ENCODE results near the gene CAMTA1.
A peak's percentile ranks its signal among the peaks of the same experiment; 100 is the strongest.

CAMTA1 gene

DNA sequence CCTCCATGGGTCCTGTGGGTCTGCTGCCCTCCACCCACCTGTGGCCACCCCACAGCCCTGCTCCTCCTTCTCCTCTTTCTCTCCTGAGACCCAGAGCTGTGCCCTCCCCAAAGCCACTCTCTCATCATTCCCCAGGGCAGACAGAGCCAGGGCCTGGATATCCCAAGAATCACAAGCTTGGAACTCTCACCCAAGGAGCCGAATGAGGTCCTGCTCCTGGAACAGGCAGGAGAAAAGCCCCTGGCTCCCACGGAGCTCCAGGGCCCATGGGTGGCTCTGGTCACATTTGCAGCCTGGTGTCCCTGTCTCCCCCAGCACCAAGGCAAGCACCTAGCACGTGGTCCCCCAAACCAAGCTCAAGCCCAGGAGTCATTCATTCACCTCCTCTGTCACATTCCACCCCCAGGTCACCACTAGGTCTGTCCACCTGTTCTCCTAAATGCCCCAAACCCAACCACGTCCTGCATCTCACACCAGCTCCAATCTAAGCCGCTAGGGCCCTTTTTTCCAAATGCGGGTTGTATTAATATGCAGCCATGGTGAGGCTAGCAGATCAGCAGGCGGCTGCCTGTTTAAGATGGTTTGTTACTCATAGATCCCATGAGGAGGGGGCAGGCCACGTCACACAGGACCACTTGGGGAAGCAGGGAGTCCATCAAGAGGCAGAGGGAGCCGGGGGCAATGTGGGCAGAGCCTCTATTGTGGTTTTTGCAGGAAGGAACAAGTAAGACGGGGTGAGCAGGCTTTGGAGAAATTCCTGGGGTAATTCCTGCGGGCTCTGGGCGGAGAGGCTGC is 770.3 kb downstream of the CAMTA1 start:
- no peak for DNase-seq

DNA sequence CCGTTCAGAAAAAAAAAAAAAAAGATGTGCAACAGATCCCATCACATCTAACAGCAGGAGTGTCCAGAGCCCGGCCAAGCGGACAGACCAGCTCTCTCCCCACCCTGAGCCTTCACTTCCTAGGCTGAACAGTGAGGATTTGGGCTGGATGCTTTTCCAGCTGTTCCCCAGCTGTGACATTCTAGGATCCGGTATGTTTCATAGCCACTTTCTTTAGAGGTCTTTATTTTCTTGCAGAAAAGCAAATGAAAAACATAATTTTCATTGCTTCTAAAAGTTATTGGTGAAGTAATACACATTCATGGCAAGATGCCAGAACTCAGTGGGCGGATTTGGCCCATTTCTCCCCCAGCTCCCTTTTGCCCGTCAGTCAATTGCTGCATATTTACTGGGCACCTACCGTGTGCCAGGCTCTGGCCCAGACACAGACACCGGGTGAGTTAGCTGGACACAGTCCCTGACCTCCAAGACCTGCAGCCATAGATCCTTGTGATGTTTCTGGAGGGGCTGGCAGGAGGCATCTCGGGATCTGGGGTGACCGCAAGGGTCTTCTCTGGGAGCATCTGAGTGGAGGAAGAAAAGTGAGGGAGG is 772.1 kb downstream of the CAMTA1 start:
- no peak for DNase-seq

DNA sequence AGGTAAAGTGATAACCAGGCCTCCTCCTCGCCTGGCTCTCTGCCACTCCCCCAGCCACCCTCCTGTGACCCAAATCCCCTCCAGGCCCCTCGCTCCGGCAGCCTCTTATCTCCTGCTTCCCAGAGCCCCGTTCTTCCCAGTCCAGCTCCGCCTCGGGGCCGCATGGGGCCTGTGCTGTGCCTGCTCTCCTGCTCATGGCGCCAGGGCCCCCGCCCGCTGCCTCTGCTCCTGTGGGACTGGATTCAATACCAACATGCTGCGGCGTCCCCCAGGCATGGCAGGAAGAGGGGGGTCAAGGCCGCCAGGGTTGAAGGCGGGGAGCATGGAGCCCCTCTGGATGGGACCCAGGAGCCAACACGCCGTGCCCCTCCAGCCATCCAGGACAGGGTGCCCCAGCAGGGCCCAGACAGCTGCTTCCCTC is 772.8 kb downstream of the CAMTA1 start:
- DNase-seq: peak; percentile 53

DNA sequence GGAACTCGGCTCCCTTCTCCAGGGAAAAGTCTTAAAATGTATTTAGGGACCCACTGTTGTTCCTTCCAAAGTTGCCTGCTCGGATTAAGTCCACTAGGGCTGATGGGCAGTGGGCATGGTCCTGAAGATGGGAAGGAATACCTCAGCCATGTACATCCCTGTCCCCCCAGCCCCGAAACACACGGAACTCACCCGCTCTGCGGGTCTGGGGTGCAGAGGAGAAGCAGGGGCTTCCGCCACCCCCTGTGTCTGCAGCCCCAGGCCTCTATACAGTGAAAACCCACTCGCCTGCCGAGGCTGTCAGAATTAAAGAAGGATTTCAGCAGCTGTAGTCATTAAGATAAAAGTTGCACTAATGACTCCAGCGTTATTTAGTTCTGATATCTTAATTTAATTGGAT is 773.2 kb downstream of the CAMTA1 start:
- DNase-seq: peak; percentile 70

DNA sequence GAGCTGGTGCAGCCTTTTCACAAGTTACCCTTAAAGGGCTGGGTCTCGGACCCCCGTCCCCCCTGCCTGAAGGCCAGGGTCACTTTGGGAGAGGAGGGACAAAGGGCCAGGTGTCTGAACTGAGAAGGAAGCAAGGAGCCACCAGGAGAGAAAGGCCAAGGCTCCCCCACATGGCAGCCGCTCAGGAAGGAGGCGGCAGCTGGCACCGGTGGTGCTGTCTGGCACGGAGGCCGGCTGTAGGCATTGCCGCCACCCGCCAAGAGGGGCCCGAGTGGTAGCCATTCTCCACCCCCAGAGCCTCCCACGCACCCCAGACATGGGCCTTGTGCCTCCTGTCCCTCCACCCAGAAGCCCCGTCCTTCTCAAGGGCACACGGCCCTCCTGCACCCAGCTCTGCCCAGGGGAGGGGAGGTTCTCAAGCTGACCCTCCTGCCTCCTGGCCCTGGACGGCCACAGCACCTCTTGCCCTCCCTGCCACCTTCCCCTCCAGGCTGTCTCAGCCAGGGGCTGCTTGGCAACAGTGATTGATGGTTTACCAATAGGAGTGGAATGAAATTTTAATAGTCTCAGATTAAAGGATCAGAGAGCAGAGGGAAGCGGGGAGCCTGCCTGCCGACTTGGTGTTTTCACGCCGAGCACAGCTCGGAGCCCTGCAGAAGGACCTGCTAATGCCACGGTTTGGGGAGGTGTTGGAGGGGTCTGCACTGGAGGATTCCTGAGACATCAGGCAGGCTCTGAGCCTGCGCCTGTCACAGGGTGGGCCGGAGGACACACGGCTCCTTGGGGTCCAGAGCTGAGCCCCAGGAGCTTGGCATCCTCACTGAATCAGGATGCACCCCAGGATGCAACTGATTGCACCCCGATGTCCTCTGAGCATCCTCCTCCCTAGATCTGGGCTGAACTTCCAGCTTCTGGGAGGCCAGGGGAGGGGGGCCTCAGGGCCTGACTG is 773.9 kb downstream of the CAMTA1 start:
- DNase-seq: peak; percentile 70

DNA sequence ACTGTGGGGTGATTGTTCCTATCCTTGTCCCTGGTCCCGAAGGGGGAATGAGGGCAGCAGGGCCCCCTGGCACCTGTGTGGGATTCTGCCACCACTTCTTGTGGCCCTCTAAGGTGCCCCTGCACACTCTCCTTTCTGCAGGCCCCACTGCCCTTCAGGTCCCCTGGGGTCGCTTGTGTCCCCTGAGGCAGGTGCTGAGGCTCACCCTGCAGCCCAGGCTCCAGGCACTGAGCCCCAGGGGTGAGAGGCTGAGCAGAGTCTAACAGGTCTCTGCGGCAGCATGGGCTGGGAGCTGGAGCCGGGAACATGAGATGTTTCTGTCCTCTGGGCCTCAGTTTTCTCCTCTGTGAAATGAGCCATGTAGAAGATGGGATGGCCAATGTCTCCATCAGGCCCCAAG is 774.9 kb downstream of the CAMTA1 start:
- DNase-seq: no peak

DNA sequence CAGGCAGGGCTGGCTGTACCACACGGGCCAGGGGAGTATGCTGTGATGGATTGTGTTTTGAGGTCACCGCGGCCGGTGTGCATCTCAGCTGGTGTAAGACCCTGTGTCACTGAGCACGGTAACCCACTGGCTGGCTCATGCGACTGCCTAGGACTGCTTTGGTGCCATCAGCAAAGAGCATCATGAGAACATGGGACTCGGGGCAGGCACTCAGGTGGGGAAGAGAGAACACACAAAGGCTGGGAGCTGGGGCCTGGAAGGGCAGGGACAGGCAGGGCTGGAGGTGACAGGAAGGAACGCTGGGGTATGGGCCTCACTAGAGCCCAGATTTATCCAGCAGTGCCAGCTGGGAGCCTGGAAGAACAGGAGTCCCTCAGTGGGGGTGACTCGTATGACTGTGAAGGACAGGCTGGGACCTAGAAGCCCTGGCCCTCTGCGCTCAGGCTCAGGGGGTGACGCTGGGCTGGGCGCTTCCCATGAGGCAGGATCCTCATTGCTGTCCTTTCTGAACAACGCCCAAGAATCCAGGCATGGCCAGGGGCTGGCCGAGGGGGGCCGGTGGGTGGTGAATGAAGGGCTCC is 775.4 kb downstream of the CAMTA1 start:
- no peak for DNase-seq

DNA sequence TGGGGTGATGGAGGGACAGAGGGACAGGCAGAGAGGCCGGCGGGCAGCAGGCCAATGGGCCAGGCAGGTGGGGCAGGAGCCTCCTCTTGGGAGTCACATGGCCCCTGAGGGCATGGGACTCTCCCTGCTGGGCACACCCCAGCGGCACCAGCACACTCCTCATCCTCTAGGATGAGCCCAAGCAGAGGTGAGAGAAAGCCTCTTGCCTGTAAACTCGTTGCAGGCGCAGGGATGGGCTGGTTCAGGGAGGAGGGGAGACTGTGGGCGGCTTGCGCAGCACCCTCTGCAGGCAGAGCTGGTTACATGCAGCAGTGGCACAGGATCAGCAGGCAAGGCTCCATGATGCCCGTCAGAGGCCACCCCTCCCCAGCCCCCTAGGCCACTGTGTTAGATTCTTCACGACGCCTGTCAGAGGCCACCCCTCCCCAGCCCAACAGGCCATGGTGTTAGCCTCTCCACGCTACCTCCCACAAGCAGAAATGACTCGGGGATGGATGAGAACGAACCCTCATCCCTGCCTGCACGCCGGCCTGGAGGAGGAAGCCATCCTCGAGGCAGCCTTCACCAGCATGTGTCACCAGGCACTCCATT is 776.2 kb downstream of the CAMTA1 start:
- DNase-seq: peak; percentile 75

DNA sequence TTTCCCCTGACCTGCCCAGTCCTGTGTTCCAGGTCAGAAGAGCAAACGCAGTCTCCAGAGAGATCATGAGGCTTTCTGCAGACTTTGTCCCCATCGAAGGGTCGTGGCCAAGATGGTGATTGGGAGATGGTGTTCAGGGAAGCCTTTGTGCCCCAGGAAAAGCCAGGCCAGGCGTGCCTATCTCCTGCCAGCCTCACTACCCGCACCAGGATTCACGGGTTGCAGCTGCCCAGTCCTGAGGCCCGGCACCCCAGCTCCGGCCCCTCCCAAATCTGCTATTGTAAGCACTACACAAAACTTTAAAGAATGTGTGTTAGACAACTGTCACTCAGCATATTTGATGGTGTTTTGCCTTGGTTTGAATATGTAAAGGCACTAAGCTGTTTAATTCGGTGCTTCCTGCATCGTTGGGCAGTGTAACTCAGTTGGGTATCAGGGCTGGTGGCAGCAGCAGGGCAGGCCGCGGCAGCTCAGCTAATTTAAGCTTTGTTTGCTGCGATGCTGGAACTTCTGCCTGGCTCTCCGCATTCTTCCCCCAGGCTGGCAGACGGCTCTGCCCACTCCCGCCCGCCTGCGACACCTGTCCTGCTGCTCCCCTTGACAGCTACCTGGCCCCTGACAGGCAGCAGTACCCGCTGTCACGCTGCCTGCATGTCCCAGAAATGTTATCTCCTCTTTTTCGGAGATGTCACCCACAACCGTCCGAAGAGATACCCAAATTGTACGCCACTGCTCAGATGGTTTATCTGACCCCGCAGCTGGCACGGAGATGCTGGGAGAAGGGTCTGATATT is 776.9 kb downstream of the CAMTA1 start:
- no peak for DNase-seq

DNA sequence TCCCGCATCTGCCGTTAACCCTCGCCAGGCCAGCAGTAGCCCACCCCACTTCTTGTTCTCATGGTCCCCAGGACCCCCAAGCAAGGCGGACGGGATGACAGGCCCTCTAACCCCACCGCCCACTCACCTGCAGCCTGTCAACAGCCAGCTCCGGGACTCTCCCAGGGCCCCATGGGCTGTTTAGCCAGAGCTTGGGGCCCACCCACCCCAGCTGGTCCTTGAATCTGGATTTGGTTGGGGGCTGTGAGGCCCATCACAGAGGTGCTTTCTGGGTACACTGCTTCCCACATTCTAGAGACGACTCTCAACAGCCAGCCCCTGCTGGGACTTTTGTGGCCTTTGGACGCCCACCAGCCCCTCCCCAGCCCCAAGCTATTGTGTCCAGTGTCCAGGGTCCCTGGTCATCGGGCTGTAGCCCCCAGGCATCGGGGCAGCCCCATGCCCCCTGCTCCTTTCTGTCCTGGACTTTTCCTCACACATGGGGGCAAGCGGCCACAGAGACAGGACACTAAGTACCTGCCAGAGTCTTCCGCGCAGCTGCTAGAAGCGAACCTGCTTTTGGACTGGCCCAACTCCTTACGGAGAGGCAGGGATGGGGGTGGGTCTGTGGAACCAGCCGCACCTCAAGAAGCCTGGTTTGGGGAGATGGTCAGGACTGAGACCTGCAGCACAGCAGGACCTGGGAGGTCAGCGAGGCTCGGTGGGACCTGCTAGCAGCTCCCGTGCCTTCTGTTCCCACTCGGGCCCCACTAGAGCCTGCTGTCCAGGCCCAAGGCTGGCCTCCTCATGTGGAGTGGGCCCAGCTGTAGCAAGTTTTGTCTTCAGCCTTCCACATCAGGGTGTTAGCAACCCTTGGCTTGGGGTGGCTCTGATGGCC is 777.7 kb downstream of the CAMTA1 start:
- no peak for DNase-seq

DNA sequence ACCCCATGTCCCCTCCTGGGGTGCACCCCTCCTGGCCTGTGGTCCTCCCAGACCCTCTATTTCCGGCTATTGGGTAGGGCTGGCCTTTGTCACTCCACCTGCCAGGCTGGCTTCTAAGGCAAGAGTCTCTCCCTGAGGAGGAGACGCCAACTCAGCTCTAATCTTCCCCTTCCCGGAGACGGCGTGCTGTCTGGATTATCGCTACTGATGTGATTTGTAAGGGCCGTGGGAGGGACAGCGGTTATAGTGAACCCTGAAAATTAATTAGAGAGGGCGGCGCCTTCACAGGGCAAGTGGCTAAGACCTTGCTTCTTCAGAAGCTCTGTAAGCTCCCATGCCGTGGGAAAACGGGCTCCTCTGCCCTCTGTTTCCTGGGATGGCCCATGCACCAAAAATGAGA is 778.9 kb downstream of the CAMTA1 start:
- DNase-seq: peak; percentile 95

DNA sequence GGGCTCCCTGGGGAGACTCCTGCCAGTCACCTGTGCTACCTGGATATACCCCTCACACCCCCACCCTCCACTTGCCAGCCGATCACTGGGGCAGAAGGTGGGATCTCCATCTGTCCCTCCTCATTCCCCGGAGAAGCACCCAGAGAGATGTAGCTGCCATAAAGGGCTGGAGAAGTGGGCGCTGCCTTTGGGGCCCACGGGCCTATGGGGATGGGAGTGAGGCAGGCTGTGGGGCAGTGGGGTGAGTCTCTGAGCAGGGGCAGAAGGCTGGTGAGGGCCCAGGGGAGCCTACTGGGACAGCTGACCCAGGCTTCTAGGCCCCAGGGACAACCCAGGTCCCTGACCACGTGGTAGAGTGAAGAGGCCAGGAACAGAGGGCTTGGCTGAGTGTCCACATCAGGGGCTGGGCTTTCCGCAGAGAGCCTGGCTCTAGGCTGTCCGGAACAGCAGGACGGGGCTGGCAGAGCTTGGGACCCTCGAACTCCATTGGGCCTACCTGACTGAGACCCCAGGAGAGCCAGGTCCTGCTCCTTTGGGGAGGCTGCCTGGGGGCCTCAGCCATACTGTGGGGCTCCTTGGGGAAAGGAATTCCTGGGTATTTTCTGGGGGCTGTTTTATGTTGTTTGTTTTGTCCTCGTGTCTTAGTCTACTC is 780.0 kb downstream of the CAMTA1 start:
- no peak for DNase-seq

DNA sequence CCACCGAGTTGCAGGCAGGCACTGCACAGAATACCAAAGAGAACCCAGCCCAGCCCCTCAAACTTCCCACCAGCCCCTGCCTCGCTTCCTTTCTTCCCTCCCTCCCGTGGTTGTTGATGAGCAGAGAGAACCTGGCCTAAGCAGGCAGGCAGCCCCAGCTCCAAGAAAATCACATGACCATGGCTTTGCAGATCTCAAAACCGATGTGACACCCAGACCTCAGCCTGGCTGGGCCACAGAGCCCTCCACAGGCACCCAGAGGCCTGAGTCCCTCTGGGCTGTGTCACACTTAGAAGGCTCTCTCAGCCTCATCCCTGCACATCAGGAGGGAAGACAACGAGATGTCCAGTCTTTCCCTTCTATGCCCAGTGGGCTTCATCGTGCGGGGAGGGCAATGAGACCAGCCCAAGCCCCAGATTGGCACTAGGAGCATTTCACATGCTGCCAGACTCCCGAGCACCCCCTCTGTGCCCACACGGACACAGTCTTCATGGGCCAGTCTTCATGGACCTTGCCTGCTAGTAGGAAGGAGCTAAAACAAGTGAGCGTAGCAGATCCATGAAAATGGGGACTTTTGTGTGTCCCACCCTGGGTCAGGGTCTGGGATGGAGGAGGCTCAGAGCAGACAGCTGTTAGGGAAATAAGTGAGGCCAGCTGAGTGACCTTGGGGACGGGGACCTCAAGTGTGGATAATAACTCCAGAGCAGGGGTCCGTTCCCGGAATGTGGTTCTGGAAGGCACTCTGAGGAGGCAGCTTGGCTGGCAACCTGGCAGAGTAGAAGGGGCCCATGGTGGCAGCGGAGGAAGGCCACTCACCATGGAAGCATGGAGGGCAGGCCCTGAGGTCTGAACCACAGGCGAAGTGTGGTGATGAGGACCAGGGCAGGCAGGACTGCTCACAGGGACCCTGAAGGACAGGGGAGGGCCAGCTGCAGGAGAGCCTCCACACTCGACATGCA is 781.4 kb downstream of the CAMTA1 start:
- no peak for DNase-seq

DNA sequence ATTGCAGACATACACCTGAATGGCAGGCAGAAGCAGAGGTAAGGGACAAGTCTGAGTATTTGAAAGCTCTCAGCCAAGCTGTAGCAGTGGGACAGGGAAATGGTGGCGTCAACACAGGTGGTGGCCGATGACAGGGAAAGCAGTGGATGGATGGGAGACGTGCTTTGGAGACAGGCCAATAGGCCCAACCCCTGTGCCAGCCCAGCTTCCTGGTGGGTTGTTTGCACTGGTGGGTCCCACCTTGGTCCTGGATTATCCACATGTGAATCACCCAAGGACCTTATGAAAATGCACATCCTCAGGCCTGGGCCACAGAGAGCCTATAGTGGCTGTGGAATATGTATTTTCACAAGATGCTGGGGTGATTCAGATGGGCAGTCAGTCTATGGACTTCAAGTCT is 782.1 kb downstream of the CAMTA1 start:
- no peak for DNase-seq

DNA sequence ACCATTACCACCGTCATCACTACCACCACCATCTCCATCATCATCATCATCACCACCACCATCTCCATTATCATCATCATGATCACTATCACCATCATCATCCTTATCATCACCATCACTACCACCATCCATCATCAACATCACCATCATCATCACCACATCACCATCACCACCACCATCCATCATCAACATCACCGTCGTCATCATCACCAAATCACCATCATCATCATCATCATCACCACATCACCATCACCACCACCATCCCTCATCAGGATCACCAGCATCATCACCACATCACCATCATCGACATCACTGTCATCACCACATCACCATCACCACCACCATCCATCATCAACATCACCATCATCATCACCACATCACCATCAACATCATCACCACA is 782.8 kb downstream of the CAMTA1 start:
- DNase-seq: no peak

DNA sequence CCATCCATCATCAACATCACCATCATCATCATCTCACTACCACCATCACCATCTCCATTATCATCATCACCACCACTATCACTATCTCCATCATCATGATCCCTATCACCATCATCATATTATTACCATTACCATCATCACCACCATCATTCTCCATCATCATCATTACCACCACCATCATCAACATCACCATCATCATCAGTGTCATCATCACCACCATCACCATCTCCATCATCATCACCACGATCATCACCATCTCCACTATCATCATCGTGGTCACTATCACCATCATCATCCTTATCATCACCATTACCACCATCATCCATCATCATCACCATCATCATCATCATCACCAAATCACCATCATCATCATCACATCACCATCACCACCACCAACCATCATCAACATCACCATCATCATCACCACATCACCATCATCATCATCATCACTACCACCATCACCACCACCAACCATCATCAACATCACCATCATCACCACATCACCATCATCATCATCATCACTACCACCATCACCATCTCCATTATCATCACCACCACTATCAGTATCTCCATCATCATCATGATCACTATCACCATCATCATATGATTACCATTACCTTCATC is 783.8 kb downstream of the CAMTA1 start:
- no peak for DNase-seq

DNA sequence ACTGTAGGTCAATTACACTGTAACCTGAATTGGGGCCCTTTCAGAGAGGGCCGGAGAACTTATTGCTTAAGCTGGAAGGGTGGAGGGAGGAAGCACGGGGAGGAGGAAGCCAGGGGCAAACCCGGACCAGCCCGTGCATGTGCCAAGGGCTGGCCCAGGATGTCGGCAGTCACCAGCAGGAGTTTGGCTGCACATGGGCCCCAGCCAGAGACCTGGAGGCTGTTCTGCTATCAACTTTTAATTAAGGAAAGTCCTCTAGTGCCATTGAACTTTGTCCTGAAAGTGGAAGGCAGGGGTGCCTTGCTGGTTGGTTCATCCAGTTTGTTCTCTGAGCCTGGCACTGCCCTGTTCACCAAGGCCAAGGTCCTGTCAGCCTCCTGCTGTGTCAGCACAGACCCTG is 785.1 kb downstream of the CAMTA1 start:
- DNase-seq: no peak

DNA sequence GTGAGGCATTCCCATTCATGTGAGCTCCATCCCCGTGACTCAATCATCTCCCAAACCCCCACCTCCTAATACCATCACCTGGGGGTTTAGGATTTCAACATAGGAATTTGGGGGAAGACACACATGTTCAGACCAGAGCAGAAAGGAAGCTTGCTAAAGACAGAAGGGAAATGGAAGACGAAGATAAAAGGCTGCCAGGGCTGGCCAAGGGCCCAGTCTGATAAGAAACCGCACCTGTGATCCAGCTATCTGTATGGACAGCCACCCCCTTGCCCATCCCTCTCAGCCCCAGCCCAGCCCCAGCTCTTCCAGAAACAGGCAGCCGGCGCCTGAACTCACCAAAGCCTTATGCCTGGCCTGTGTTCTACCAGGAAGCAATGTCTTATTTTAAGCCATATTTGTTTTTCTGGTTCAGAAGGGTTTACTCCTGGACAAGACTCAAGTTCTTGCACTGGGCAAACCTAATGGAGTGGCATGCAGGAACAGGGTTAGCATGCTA is 787.4 kb downstream of the CAMTA1 start:
- no peak for DNase-seq

Measured in NCI-H82 (cell line).